Fibroblast of the aortic adventitia (primary cell): Measurements from ENCODE around the gene SBF2. TPM values are rescaled to one million over a fixed set of nuclear protein-coding genes. Genes with fewer than 3 reads are reported as not detected.

ENCODE experiments used
- DNase-seq: peaks from one replicate; pipeline ENCODE4 v3.0.0-alpha.2; 2010; ENCODE audit warnings: low read depth
- H3K4me3 ChIP-seq: 2 replicates; pipeline ENCODE4 v1.5.1; 2011; ENCODE audit warnings: low read depth, mild to moderate bottlenecking, control low read depth, low read length, moderate library complexity
- total RNA-seq: library from RNA; depleted of rRNA; stranded (reverse); fragments of >200 nt; gene quantifications from 2 replicates; pipeline ENCODE4 v1.2.3, GENCODE V29; 2012; ENCODE audit warnings: low replicate concordance
- TF ChIP-seq, protein P1 (sequence below): IDR thresholded peaks from 2 replicates; pipeline ENCODE4 v1.5.1; 2011; ENCODE audit warnings: mild to moderate bottlenecking, low read length, control low read depth, inconsistent platforms; ENCODE audit not compliant: insufficient read depth

The SBF2 gene
- total RNA-seq, 1 donor = 65.3 TPM

DNA sequence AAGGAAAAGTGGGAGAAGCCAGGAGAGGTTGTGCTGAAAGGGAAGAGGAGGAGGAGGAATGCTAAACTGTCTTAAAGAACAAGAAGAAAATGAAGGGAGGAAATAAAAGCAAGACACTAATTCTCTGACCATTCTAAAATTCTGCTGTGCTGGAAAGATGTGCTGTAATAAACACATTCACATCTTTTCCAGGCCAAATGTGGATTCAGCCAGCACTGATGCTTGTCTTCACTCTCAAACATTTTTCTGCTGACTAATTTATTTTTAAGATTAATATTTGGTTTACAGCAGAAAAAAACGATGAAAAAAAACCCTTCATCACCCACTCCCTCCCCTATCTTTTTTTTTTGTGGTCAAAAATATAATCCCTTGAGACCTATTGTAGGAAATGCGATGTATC lies 406.5 kb downstream of the SBF2 start:
- TF ChIP-seq, protein P1, sequence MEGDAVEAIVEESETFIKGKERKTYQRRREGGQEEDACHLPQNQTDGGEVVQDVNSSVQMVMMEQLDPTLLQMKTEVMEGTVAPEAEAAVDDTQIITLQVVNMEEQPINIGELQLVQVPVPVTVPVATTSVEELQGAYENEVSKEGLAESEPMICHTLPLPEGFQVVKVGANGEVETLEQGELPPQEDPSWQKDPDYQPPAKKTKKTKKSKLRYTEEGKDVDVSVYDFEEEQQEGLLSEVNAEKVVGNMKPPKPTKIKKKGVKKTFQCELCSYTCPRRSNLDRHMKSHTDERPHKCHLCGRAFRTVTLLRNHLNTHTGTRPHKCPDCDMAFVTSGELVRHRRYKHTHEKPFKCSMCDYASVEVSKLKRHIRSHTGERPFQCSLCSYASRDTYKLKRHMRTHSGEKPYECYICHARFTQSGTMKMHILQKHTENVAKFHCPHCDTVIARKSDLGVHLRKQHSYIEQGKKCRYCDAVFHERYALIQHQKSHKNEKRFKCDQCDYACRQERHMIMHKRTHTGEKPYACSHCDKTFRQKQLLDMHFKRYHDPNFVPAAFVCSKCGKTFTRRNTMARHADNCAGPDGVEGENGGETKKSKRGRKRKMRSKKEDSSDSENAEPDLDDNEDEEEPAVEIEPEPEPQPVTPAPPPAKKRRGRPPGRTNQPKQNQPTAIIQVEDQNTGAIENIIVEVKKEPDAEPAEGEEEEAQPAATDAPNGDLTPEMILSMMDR = no peak
- no peak overlapping the region for H3K4me3 ChIP-seq
- peak; percentile 23 for DNase-seq

DNA sequence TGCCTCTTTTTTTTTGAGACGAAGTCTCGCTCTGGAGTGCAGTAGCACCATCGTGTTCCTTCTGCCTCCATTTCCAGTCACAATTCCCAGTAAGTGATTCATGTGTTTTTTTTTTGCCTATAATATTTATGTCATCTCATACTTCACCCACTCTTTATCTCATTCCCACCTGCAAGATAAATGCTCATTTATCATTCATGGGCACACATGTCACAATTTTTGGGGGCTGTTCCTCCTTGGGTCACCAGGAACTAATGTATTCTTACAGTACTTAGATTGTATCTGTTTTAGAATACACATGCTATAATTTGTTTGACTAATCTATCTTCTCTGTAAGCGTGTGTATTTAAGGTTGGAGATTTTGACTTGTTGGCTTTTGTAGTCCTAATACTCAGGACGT lies 407.4 kb downstream of the SBF2 start:
- TF ChIP-seq, protein P1 = no peak
- no peak for DNase-seq
- H3K4me3 ChIP-seq = no peak overlapping the region

DNA sequence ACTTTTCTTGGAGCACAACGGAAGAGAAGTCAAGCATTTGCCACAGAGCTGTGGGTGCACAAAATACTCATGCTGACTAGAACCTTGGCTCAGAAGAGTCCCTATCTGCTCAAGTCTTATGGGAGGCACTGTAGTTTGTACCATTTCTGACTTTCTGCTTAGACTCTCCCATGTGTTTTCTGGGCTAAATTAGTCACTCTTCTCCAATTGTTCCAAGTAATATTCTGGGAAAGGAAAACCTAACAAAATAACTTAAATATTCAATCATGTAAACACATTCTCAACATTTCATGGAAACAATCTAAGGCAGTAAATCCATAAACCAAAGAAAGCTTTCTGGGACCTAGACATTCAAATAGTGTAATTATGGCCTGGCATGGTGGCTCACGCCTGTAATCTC lies 409.4 kb downstream of the SBF2 start:
- H3K4me3 ChIP-seq = no peak overlapping the region
- TF ChIP-seq, protein P1 = no peak
- DNase-seq = peak; percentile 50

DNA sequence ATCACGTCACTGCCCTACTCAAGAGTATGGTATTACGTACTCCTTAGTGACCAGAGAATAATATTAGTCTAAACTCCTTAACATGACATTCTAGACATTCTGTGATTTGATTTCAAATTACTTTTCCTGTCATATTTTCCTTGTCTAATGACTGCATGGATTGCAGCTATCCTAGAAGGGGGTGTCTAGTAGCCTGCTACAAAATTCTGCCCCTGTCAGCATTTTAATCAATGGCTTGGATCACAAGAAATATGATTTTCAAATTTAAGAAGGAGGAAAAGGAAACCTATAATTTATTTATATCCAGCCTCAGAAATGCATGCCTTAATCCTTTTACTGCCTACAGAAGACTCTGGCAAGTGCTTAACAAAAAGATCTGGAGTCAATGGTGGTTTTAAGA lies 413.4 kb downstream of the SBF2 start:
- H3K4me3 ChIP-seq = no peak overlapping the region
- TF ChIP-seq, protein P1 = no peak
- DNase-seq = no peak

DNA sequence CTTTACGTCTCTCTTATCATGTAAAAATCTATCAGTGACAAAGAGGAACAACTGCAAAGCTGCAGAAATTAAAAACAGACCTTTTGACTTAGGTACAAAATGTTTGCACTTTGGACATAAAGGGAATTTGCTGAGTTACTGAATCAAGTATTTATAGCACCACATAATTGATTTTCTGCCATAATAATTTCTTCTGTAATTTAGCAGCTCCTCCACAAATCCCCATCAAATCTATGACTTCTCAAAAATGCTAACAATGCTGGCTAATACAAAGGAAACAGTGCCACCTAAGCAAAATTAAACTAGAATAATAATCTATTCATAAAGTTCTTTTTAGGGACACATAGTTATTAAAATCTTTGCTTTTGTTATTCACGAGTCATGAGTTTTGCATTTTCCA lies 415.1 kb downstream of the SBF2 start:
- no peak overlapping the region for H3K4me3 ChIP-seq
- no peak for DNase-seq
- TF ChIP-seq, protein P1 = no peak

DNA sequence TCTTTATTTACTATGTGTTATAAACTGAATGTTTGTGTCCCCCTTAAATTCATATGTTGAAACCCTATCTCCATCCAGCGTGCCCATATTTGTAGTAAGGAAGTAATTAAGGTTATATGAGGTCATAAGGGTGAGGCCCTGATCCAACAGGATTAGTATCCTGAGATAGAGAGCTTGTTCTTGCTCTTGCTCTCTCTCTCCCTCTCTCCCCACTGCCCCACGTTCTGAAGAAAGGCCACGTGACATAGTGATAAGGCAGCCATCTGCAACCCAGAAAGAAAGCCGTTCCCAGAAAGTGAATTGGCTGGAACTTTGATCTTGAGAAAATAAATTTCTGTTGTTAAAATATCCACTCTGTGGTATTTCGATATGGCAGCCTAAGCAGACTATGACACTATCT lies 417.7 kb downstream of the SBF2 start:
- no peak for DNase-seq
- H3K4me3 ChIP-seq = no peak overlapping the region
- TF ChIP-seq, protein P1 = no peak

DNA sequence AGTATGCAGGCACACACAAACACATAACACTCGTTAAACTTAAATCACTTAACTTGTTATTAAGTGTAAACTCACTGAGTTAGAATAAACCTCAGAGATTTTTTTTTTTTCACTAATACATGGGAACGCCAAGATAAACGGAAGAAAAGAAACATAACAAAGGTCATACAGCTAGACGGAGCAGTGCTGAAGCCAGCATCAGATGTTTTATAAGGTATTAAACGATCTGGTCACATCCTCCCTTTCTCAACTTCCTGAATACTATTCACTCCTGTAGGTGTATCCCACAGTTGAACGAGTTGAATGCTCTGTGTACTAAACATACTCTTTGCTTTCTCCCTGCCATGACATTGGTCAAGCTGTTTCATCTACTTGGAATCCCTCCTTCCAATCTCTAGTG lies 418.2 kb downstream of the SBF2 start:
- TF ChIP-seq, protein P1 = no peak
- no peak overlapping the region for H3K4me3 ChIP-seq
- no peak for DNase-seq
